ENCODE data around the gene AK5. TPM values are rescaled to one million over a fixed set of nuclear protein-coding genes. Genes with fewer than 3 reads are reported as not detected.

AK5 gene
- total RNA-seq, 2 experiments from 2014 or later, result 1.6 to 2.2 TPM

DNA sequence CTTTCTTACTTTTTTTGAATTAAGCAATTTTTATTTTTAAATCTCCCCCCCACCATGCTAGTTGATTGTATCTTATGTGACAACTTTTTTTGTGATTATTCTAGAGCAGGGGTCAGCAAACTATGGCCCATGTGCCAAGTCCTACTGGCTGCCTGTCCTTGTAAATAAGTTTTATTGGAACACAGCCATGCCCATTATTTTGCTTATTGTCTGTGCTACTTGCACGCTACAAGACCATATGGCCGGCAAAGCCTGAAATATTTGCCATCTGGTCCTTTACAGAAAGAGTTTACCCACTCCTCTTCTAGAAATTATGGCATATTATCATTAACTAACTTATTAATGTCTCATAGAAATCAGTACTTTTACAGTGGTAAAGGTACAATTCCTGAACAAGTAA is 51.7 kb downstream of the AK5 start:
- no peaks in the 10 kb centered on the region for H3K27me3 Mint-ChIP-seq
- peaks cover 10% of the 10 kb centered on the region for H3K36me3 Mint-ChIP-seq
- POLR2A ChIA-PET, result no interaction called here
- intact Hi-C loops (cut with micrococcal nuclease), result no loop called here
- no peak for DNase-seq
- H3K4me1 Mint-ChIP-seq (ENCODE audit: low read depth), result peaks cover 4% of the 10 kb centered on the region
- CTCF ChIA-PET, result no interaction called here
- H3K9me3 Mint-ChIP-seq, result peaks cover 11% of the 10 kb centered on the region
- no peak overlapping the region for H3K4me3 Mint-ChIP-seq
- H3K27ac Mint-ChIP-seq, result no peak overlapping the region

DNA sequence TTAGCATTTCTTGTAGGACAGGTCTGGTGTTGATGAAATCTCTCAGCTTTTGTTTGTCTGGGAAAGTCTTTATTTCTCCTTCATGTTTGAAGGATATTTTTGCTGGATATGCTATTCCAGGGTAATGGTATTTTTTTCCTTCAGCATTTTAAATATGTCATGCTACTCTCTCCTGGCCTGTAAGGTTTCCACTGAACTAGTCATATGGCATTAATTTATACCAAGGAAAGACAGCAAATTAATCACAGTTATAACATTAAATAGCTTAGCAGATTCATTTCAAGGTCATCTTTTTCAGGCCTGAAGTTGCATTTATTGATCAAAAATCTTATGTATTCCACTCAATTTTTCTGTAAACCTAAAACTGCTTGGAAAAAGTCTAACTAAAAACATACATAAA is 54.9 kb downstream of the AK5 start:
- peaks cover 14% of the 10 kb centered on the region for H3K36me3 Mint-ChIP-seq

GRCh38 chr1:77339326-77339725 is 57.5 kb downstream of the AK5 start:
- Mint-ChIP-seq H3K4me1 (ENCODE audit: low read depth) (no peaks in the 10 kb centered on the region), H3K27ac (no peak overlapping the region), H3K4me3 (no peak overlapping the region), H3K9me3 (peaks cover 6% of the 10 kb centered on the region), H3K36me3 (peaks cover 13% of the 10 kb centered on the region), H3K27me3 (no peaks in the 10 kb centered on the region)
- POLR2A ChIA-PET, result no interaction called here
- intact Hi-C loops (cut with micrococcal nuclease), result no loop called here
- CTCF ChIA-PET, result no interaction called here
- DNase-seq, result no peak

More for the DNA sequence above, 54.9 kb downstream of the AK5 start:
- intact Hi-C loops (cut with micrococcal nuclease), result no loop called here
- DNase-seq, result no peak
- no peaks in the 10 kb centered on the region for H3K4me1 Mint-ChIP-seq (ENCODE audit: low read depth)
- ChIA-PET CTCF (no interaction called here), POLR2A (no interaction called here)
- H3K4me3 Mint-ChIP-seq, result no peak overlapping the region
- peaks cover 11% of the 10 kb centered on the region for H3K9me3 Mint-ChIP-seq
- no peaks in the 10 kb centered on the region for H3K27me3 Mint-ChIP-seq
- no peak overlapping the region for H3K27ac Mint-ChIP-seq

DNA sequence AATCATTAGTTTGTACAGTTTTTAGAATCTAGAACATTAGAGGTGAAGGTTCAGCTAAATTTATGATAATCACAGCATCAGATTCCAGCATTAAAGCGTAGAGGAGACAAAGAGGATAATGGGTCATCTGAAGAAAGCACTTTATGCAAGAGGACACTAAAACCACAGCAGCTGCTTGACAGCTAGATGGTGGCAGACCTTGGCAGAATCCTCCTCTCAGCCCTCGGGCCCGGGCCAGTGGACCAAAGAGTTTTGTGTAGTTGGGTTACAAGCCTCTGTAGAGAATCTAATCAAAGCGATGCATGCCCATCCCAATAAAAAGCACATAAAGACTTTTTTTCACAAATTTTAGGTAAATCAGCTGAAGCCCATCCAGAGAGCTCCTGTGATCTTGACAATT is 59.4 kb downstream of the AK5 start:
- H3K4me3 Mint-ChIP-seq, result no peak overlapping the region
- peaks cover 9% of the 10 kb centered on the region for H3K36me3 Mint-ChIP-seq
- intact Hi-C loops (cut with micrococcal nuclease), result no loop called here
- no peaks in the 10 kb centered on the region for H3K27me3 Mint-ChIP-seq
- H3K9me3 Mint-ChIP-seq, result no peaks in the 10 kb centered on the region
- ChIA-PET POLR2A (no interaction called here), CTCF (no interaction called here)
- H3K4me1 Mint-ChIP-seq (ENCODE audit: low read depth), result no peaks in the 10 kb centered on the region
- no peak overlapping the region for H3K27ac Mint-ChIP-seq
- no peak for DNase-seq

DNA sequence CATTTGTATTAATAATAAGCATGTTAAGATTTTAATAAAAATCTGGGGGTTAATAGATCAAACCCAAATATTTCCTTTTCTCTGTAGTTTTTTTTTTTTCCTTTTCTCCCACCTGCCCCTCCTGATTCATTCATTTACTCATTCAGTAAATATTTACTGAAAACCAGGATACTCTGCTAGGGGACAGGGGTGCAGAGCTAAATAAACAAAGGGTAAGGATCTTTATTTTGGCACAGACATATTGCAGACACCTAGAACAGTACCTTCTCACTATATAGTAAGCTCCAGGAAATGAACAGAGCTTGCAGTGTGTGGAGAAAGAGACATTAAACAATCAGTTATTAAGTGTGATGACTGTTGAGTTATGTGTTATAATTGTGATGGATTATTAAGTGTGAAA is 60.9 kb downstream of the AK5 start:
- ChIA-PET POLR2A (no interaction called here), CTCF (no interaction called here)
- Mint-ChIP-seq H3K4me3 (no peak overlapping the region), H3K36me3 (peaks cover 9% of the 10 kb centered on the region), H3K4me1 (ENCODE audit: low read depth) (peaks cover 4% of the 10 kb centered on the region), H3K27me3 (no peaks in the 10 kb centered on the region), H3K9me3 (no peaks in the 10 kb centered on the region), H3K27ac (no peak overlapping the region)
- no peak for DNase-seq
- intact Hi-C loops (cut with micrococcal nuclease), result no loop called here

DNA sequence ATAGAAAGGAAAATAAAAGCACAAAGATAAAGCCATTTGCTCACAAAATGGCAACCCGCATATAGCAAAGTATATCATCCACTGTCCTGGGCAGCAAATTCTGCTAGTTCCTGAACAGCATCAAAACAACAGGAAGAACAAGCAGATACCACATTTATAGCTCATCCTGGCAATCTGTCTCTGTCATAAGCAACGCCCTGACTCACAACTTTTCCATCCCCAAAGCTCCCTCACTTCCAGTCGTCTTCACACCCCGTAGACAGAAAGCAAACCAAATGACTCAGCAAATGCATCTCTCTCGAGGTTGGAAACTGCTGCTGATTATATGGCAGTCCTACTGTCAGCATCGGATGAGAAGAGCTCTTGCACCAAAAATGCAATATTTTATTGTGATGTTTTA is 65.8 kb downstream of the AK5 start:
- ChIA-PET CTCF (no interaction called here), POLR2A (no interaction called here)
- DNase-seq, result peak; percentile 45
- Mint-ChIP-seq H3K36me3 (peaks cover 3% of the 10 kb centered on the region), H3K27me3 (no peaks in the 10 kb centered on the region), H3K4me3 (no peak overlapping the region), H3K27ac (no peak overlapping the region), H3K9me3 (no peaks in the 10 kb centered on the region), H3K4me1 (ENCODE audit: low read depth) (peaks cover 6% of the 10 kb centered on the region)
- intact Hi-C loops (cut with micrococcal nuclease), result no loop called here

- intact Hi-C loops (cut with micrococcal nuclease), result no loop called here
- CTCF ChIA-PET, result no interaction called here
- peaks cover 3% of the 10 kb centered on the region for H3K36me3 Mint-ChIP-seq
- H3K4me1 Mint-ChIP-seq (ENCODE audit: low read depth), result peaks cover 6% of the 10 kb centered on the region
- H3K4me3 Mint-ChIP-seq, result no peak overlapping the region
- DNase-seq, result no peak
- no peak overlapping the region for H3K27ac Mint-ChIP-seq
- H3K27me3 Mint-ChIP-seq, result no peaks in the 10 kb centered on the region
- POLR2A ChIA-PET, result no interaction called here
- no peaks in the 10 kb centered on the region for H3K9me3 Mint-ChIP-seq
Observed at GRCh38 chr1:77348549-77348948, 66.7 kb downstream of the AK5 start.

DNA sequence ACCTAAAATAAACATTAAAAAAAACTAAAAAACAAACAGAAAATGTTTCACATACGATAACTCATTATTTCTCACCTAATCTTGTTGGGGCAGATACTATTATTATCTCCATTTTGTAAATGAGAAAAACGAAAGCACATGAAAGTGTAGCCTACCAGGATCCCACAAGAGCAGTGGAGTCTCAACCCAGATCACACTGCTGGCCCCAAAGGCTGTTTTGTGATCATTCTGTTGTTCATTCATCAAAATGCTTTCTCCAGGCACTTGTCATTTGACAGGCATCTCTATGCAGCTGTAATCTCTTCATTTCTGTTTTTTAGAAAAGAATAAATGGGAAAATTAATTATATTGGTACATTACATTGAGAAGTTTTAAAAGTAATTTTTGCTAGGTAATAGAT is 67.5 kb downstream of the AK5 start:
- CTCF ChIA-PET, result interaction anchor here (0.7 kb wide), 1 partner anchor 17 kb away, joined by 4 read pairs; no protein-coding TSS in a partner anchor
- Mint-ChIP-seq H3K4me1 (ENCODE audit: low read depth) (peaks cover 6% of the 10 kb centered on the region), H3K27me3 (no peaks in the 10 kb centered on the region), H3K36me3 (peaks cover 3% of the 10 kb centered on the region), H3K9me3 (no peaks in the 10 kb centered on the region), H3K4me3 (no peak overlapping the region), H3K27ac (no peak overlapping the region)
- intact Hi-C loops (cut with micrococcal nuclease), result no loop called here
- POLR2A ChIA-PET, result no interaction called here
- DNase-seq, result no peak

DNA sequence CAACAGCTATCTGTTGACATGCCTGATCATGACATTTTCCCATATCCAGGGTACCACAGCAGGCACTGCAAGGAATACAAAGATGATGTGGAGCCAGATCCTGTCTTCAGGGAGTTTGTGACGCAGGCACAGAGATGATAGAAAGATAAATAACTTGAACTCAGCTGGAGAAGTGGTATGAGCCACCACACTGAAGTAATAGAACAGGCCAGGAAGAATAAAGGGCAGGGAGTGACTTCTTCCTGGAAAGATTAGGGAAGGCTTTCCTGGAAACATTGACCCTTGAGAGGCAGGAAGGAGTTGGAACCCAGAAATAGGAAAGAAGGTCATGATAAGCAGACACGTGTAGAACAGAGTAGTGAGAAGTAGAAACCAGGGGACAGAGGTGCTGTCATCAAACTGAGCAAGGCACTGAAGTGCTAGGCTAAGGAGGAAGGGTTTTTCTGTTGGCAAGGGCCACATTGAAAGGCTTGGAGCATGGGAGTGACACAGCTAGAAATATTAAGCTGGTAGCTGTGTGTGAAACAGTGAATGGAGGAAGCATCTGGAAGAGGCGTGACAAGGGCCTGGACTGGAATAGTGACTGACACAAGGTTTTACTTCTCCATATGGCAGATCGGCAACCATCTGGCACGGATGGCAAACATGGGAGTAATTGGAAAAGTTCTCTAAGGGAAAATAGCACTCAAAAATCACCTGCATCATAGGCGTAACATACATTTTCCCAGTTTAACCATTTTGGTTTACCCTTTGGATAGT is 68.4 kb downstream of the AK5 start:
- DNase-seq, result no peak
- Mint-ChIP-seq H3K27me3 (no peaks in the 10 kb centered on the region), H3K9me3 (no peaks in the 10 kb centered on the region), H3K4me1 (ENCODE audit: low read depth) (peaks cover 6% of the 10 kb centered on the region), H3K36me3 (peaks cover 3% of the 10 kb centered on the region), H3K4me3 (no peak overlapping the region), H3K27ac (no peak overlapping the region)
- intact Hi-C loops (cut with micrococcal nuclease), result no loop called here
- CTCF ChIA-PET, result no interaction called here
- POLR2A ChIA-PET, result no interaction called here

- Mint-ChIP-seq H3K9me3 (no peaks in the 10 kb centered on the region), H3K4me1 (ENCODE audit: low read depth) (no peaks in the 10 kb centered on the region), H3K36me3 (no peaks in the 10 kb centered on the region), H3K27ac (no peak overlapping the region), H3K27me3 (no peaks in the 10 kb centered on the region), H3K4me3 (no peak overlapping the region)
- ChIA-PET POLR2A (no interaction called here), CTCF (no interaction called here)
- DNase-seq, result no peak
- intact Hi-C loops (cut with micrococcal nuclease), result no loop called here
Observed at GRCh38 chr1:77354536-77354935, 72.7 kb downstream of the AK5 start.

- CTCF ChIA-PET, result no interaction called here
- intact Hi-C loops (cut with micrococcal nuclease), result no loop called here
- H3K27ac Mint-ChIP-seq, result no peak overlapping the region
Observed at GRCh38 chr1:77355010-77355409, 73.2 kb downstream of the AK5 start.

DNA sequence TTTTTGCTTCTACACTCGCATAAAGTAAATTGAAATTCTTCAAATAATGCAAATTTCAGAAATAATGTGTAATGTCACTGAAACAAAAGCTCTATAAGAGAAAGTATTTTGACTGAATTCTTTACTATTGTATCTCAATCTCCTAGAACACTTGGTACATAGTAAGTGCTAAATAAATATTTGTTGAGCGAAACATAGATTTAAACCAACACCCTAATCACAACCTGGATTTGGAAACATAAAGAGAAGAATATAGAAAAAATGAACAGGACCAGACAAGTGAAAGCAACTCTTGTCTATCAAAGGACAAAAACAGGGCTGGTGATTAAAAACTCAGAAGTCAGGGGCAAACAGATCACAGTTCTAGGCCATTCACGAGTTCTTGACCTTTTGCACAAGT is 74.3 kb downstream of the AK5 start:
- Mint-ChIP-seq H3K36me3 (no peaks in the 10 kb centered on the region), H3K4me1 (ENCODE audit: low read depth) (no peaks in the 10 kb centered on the region), H3K27ac (no peak overlapping the region), H3K4me3 (no peak overlapping the region), H3K9me3 (no peaks in the 10 kb centered on the region), H3K27me3 (no peaks in the 10 kb centered on the region)
- ChIA-PET POLR2A (no interaction called here), CTCF (no interaction called here)
- no peak for DNase-seq
- intact Hi-C loops (cut with micrococcal nuclease), result no loop called here

More at GRCh38 chr1:77355010-77355409, 73.2 kb downstream of the AK5 start:
- no peak for DNase-seq
- H3K9me3 Mint-ChIP-seq, result no peaks in the 10 kb centered on the region
- no peaks in the 10 kb centered on the region for H3K36me3 Mint-ChIP-seq
- no peaks in the 10 kb centered on the region for H3K4me1 Mint-ChIP-seq (ENCODE audit: low read depth)
- H3K4me3 Mint-ChIP-seq, result no peak overlapping the region
- no peaks in the 10 kb centered on the region for H3K27me3 Mint-ChIP-seq
- POLR2A ChIA-PET, result no interaction called here

DNA sequence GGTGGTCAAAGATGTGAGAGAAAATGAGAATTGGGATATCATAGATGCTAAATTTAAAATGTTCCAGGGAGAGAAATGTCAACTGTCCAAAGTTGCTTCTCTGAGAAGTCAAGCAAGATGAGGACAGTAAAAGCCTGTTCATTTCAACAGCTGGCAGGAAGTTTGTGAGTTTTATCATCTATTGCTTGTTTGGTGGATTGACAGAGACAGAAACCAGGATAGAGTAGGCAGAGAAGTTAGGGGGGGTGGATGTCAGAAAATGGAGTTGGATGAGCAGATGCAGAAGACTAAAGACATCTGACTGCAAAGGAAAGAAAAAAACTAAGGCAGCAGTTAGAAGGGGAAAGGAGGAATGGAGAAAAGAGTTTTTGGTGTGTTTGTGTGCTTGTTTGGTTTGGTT is 78.4 kb downstream of the AK5 start:
- POLR2A ChIA-PET, result no interaction called here
- Mint-ChIP-seq H3K4me3 (no peak overlapping the region), H3K36me3 (no peaks in the 10 kb centered on the region), H3K27me3 (no peaks in the 10 kb centered on the region), H3K9me3 (no peaks in the 10 kb centered on the region), H3K4me1 (ENCODE audit: low read depth) (no peaks in the 10 kb centered on the region), H3K27ac (no peak overlapping the region)
- intact Hi-C loops (cut with micrococcal nuclease), result no loop called here
- no peak for DNase-seq
- CTCF ChIA-PET, result no interaction called here
